CD4-positive, alpha-beta T cell treated with Interleukin-12 subunit alpha and Interleukin-12 subunit beta, for 1 hour (primary cell): ENCODE data around the gene CRYBB2.
"Not testable (repeated sequence)": the region's sequence is repeated elsewhere in the genome, so short reads cannot be mapped to it uniquely, and the experiment has no call there.

Experiments used
- DNase-seq: peaks from one replicate; pipeline ENCODE4 v3.0.0-alpha.2; 2020

Gene CRYBB2

GRCh38 chr22:25235547-25236290, 16.3 kb downstream of the CRYBB2 start:
- peak; percentile 52 for DNase-seq

- no peak for DNase-seq
Measured at GRCh38 chr22:25236417-25236816, 17.0 kb downstream of the CRYBB2 start.

GRCh38 chr22:25237503-25237902, 18.1 kb downstream of the CRYBB2 start:
- DNase-seq = no peak

- not testable (repeated sequence) for DNase-seq
Measured at GRCh38 chr22:25238058-25238457, 18.6 kb downstream of the CRYBB2 start.

- DNase-seq = not testable (repeated sequence)
Measured at GRCh38 chr22:25255169-25255568, 35.7 kb downstream of the CRYBB2 start.

DNA sequence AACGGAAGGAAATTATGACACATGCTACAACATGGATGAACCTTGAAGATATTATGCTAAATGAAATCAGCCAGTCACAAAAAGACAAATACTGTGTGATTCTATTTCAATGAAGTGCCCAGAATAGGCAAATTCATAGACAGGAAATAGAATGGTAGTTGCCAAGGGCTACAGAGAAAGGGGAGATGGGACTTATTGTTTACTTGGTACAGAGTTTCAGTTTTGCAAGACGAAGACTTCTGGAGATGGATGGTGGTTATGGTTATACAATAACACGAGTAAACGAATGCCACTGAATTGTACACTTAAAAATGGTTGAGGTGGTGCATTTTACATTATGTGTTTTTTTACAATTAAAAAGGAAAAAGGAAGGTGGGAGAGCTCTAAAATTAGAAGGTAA, 48.1 kb downstream of the CRYBB2 start:
- DNase-seq = not testable (repeated sequence)

GRCh38 chr22:25268902-25269301, 49.5 kb downstream of the CRYBB2 start:
- DNase-seq = not testable (repeated sequence)

- not testable (repeated sequence) for DNase-seq
Measured at GRCh38 chr22:25270061-25270460, 50.6 kb downstream of the CRYBB2 start.

DNA sequence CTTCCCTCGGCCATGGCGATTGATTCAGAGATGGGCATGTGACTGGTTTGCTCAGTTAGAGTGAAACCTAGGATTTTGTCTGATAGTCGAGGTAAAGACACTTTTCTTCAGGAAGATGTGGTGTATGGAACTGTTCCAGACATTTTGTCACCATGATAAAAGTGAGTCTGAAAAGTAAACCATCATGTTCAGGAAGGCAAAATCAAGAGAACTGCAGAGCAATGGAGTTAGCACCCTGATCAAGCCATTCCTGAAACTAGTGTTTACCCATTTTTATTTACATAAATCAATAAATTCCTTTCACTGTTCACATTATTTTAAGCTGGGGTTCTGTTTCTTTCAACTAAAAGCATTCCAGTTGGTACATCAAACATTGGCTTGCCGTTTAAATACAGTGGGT, 53.8 kb downstream of the CRYBB2 start:
- DNase-seq = not testable (repeated sequence)

DNA sequence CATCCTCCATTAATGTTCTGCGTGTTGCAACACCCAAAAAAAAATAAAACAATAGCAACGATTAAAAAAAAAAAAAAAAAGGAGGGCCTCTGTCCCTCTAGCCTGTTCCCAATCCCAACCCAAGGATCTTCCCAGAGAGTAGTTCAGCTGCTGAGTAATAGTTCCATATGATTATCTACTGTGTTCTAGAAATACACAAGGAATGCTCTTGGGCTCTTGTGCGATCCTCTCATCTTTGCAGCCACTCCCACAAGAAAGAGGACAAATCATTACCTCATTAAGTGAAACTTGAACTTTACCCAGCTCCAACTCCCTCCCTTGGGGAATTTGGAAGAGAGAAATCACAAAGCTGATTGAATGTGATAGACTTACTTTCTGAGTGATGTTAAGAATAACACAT, 54.5 kb downstream of the CRYBB2 start:
- not testable (repeated sequence) for DNase-seq

GRCh38 chr22:25280118-25280517, 60.7 kb downstream of the CRYBB2 start:
- DNase-seq = not testable (repeated sequence)
